ENCODE measurements around the gene MRPL28.
"Not testable (repeated sequence)": the region's sequence is repeated elsewhere in the genome, so short reads cannot be mapped to it uniquely, and the experiment has no call there.

Gene MRPL28

DNA sequence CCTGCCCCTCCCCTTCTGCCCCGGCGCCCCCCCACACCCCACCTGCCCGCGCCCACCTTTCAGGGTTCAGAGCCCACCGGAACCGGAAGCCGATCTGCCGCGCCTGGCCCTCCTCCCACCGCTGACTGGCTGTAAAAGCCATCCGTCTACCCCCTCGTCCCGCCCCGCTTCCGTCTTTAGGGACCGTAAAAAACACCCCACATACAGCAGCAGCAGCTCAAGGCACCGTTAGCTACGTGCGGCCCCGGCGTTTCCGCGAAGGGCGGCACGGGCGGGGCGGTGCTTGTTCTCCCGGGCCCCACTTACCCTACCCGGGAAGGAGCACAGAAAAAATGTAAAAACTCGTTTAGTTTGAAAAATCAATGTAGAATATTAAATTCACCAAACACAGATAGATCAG lies at the start of gene MRPL28:
MRPL28 (minus strand) TSS at position 96 of the 400 bp plus-strand sequence. CDS start 320 bp downstream, outside the sequence.
- peak; percentile 96 for DNase-seq (ENCODE audit: low spot score)

DNA sequence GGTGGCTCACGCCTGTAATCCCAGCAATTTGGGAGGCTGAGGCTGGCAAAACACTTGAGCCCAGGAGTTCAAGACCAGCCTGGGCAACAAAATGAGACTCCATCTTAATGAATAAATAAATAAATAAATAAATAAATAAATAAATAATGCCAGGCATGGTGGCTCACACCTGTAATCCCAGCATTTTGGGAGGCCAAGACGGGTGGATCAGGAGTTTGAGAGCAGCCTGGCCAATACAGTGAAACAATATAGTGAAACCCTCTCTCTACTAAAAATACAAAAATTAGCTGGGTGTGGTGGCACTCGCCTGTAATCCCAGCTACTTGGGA lies 44.8 kb upstream of the MRPL28 start:
- not testable (repeated sequence) for DNase-seq (ENCODE audit: low spot score)

DNA sequence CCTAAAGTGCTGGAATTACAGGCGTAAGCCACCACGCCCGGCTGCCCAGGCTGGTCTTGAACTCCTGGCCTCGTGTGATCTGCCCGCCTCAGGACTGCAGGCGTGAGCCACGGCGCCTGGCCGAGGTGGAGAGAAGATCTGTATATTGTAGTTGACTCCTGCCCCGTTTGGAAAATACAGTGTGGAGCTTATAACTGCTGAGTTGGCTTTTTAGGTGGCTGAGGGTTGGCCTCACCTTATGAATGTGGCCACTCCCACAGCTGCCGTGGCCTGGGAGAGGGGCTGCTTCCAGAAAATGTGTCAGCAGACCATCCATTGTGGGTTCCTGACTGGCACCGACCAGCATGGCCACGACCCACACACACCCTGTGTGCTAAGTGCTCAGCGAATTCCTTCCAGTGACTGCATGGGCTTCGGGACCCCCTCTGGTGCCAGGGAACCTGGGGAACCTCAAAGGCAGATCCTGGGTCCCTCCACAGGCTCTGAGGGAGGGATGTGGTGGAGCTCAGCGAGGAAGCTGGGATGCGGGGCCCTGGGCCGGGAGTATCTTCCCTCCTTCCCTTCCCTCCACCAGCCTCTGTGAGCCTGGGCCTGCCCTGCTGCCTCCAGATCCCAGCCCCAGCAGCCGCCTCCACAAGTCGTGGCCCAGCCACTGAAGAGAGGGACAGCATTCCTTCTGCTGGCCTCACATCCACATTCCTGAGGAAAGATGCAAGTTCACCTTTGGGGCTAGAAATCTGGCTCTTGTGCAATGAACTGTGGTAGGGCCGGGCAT lies 44.2 kb upstream of the MRPL28 start:
- no peak for DNase-seq (ENCODE audit: low spot score)

DNA sequence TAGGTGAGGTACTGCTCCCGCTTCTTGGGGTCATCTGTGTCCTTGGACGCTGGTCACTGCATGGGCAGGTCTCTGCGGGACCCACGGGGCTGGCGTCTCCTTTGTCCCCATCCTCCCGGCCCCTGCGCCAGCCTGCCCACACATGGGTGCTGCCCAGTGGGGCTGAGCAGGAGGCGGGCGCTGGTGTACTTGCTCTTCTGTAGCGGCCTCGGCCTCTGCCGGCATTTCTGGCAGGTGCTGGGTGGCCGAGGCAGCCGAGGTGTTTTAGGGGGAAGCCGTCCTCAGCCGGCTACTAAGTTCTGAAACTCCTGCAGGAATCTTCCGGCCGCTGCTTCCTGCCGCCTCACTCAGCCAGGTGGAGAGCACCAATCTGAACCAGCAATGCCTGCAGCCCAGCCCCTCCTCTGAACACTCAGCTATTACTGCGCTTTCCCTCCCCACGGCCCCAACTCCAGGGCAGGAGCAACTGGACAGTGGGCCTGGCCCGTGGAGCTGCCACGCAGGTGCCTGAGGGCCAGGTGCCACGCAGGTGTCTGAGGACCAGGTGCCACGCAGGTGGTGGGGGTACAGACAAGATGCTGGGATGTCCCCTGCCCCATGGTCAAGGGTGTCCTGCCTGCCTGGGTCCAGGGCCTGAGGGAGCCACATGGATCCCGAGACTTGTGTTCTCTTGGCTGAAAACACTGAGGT lies 41.4 kb upstream of the MRPL28 start:
- no peak for DNase-seq (ENCODE audit: low spot score)

DNA sequence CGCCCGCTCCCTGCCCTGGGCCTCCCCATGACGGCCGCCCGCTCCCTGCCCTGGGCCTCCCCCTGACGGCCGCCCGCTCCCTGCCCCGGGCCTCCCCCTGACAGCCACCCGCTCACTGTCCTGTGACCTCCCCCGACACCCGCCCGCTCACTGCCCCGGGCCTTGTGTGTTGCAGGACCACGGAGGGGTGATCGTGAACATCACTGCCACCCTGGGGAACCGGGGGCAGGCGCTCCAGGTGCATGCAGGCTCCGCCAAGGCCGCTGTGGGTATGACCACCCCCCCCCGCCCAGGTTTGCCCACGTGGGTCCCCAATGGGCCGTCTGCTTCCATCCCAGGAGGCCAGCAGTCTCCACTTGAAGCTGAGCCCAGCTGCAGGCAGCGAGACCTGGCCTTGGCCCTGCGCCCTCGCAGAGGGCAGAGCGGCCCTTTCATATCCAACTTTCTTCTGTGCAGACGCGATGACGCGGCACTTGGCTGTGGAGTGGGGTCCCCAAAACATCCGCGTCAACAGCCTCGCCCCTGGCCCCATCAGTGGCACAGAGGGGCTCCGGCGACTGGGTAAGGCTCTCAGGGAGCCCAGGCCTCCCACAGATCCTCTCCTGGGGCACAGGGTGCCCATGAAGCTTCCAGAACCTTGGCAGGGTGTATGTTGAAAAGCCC lies 40.3 kb upstream of the MRPL28 start:
- DNase-seq (ENCODE audit: low spot score): no peak

DNA sequence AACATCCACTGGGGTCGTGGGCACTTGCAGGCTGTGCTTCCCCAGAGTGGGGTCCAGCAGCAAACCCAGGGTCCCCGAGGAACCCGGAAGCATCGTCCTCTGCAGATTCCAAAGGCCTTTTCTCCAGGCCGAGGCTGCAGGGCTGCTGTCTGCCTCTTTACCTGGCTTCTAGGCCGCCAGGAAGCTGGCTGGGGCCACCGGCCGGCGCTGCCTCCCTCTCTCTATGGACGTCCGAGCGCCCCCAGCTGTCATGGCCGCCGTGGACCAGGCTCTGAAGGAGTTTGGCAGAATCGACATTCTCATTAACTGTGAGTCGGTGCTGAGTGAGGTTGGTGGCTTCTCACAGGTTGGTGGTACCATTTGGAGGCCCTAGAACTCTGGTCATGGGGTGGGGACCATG lies 36.9 kb upstream of the MRPL28 start:
- no peak for DNase-seq (ENCODE audit: low spot score)

DNA sequence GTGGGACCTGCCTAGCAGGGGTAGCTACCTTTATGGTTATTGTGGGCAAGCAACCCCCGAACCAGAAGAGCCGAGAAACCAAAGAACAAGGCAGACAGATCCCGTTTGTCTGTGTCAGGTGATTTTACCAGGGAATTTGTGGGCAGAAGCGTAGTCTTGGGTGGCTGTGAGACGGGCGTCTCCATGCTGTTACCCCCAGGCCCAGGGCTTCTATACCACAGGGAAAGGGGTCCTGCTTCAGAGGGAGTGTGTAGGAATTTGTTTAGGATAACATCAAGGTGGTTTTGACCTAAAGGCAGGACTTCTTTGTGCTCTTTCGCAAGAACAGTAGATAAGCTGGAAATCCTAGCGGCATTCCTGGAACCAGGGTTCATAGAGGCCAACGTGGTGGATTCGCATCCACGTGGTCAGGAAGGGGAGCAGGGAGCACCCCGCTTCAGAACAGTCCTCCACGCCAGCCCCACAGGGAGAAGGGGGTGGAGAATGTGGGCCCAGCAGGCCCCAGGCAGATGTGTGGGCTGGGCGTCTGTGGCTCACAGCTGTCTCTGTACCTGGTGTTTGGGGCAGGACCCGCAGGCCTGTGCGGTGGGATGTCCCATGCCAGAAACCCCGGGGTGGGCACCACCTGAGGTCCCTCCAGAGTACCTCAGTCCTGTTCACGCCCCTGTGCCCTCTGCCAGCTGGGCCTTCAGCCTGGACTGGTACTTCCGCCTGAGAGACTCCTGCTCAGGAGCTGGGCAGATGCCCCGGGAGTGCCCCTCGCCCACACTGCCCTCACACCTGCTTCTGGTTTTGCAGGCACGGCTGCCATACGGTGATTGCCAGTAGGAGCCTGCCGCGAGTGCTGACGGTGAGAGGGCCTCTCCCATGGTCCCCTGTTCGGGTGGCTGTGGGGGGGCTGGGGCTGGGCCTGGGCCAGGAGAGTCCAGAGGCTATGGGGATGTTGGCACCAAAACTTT lies 35.5 kb upstream of the MRPL28 start:
- DNase-seq (ENCODE audit: low spot score): no peak

DNA sequence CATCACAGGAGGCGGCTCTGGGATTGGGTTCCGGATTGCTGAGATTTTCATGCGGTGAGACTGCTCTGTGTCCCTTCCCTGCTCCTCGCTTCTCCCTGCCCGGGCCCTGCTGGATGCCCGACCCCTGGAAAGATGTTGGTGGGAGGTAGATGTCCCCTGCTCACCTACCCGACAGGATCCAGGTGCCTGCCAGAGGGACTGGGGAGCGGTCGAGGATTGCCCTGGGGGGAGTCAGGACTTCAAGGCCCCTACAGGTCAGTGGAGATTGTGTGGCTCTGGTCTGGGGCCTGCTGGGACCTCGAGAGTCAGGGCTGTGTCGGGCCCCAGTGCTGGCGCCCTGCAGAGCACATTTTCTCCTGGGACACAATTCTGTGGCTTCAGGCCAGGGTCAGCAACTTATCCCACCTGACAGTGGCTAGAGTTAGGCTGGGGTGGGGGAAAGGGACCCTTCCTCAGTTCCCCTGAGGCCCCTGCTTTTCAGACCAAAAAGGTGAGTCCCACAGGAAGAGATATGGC lies 34.7 kb upstream of the MRPL28 start:
- DNase-seq (ENCODE audit: low spot score): no peak

DNA sequence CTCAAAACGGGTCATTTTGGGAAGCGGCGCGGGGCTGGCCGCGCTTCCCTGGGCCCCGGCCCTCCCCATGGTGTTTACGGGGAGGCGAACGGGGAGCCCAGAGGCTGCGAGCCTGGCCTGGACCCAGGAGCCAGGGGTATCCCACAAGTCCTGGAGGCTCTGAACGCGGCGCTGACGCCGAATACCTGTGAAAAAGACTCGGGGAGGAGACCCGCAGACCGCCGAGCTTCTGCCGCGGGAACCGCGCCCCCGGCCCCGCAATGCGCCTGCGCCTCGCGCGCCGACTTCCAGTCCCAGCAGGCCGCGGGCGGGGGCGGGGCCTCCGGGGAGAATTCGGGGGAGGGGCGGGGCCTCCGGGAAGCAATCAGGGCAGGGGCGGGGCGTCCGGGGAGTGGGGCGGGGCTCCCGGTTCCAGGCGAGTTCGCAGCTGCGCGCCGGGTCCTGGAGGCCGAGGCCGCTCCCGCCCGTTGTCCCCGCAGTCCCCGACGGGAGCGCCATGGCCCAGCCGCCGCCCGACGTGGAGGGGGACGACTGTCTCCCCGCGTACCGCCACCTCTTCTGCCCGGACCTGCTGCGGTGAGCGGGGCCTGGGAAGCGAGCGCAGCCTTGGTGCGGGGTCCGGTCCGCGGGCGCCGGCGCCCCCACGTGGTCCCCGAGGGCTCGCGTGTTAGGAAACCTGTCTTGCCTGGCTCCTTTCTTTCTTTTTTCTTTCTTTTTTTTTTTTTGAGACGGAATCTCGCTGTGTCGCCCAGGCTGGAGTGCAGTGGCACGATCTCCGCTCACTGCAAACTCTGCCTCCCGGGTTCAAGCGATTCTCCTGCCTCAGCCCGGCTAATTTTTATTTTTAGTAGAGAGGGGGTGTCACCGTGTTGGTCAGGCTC lies 31.4 kb upstream of the MRPL28 start, which contains the start of gene DECR2:
DECR2 (plus strand) TSS at position 418 of the 881 bp plus-strand sequence; CDS start at position 497, 79 bp downstream.
- DNase-seq (ENCODE audit: low spot score): peak; percentile 99

DNA sequence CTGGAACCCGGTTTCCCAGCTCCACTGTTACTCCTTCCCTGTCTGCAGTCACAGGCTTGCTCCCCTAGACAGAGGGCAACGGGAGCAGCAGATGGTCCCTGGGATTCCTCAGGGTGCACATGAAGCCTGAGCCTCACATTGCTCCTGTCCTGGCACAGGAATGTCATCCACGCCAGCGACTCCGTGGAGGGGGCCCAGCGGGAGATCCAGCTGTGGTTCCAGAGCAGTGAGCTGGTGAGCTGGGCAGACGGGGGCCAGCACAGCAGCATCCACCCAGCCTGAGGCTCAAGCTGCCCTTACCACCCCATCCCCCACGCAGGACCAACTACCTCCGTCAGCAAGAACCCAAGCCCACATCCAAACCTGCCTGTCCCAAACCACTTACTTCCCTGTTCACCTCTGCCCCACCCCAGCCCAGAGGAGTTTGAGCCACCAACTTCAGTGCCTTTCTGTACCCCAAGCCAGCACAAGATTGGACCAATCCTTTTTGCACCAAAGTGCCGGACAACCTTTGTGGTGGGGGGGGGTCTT lies 29.8 kb upstream of the MRPL28 start:
- DNase-seq (ENCODE audit: low spot score): no peak

DNA sequence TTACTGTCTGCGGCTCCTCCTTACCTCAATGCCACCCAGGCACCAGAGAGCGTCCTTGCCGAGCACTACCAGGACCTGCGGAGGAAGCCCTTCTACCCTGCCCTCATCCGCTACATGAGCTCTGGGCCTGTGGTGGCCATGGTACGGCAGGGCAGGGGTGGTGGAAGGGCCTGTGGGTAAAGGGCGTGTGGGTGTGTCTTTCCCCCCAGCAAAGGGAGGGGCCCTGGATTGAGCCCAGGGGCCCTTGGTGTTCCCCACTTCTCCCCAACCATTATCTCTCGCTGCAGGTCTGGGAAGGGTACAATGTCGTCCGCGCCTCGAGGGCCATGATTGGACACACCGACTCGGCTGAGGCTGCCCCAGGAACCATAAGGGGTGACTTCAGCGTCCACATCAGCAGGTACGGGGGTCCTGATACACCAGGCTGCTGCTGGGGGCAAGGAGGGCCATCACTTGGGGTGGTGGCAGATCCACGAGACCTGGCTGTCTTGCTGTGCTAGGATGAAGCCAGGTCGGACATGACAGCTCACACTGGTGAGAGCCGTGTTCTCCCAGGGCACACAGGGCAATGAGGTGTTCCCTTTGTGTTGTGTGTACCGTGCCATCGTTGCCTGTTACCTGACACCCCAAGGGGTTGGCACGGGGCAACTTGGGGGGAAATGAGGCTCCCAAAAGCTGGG lies 29.1 kb upstream of the MRPL28 start:
- DNase-seq (ENCODE audit: low spot score): no peak

DNA sequence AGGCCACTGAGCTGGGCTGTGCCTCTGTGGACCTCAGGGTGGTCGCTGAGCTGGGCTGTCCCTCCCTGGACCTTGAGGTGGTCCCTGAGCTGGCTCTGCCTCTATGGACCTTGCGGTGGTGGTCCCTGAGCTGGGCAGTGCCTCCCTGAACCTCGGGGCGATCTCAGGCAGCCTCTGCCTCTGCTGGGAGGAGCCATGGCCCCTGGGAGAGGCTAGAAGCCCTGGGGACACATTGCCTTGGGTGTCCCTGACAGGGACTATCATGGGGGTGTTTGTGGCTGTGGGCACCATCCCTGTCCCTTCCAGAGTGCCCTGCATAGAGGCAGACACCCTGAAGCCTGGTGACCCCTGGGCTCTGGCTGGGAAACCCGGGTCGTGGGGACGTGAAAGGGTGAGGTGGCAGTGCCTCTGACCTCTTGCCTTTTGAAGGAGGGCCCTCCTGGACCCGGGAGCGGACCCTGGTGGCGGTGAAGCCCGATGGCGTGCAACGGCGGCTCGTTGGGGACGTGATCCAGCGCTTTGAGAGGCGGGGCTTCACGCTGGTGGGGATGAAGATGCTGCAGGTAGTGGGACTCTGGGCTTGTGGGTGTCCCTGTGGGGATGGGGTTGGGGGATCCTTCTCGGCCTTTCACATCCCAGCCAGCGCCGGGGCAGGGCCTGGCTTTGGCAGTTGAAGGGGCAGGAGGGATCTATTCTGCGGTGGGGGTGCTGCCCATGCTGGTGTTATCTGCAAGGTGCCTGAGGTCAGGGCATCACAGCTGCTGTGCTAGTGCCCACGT lies 28.4 kb upstream of the MRPL28 start:
- no peak for DNase-seq (ENCODE audit: low spot score)

DNA sequence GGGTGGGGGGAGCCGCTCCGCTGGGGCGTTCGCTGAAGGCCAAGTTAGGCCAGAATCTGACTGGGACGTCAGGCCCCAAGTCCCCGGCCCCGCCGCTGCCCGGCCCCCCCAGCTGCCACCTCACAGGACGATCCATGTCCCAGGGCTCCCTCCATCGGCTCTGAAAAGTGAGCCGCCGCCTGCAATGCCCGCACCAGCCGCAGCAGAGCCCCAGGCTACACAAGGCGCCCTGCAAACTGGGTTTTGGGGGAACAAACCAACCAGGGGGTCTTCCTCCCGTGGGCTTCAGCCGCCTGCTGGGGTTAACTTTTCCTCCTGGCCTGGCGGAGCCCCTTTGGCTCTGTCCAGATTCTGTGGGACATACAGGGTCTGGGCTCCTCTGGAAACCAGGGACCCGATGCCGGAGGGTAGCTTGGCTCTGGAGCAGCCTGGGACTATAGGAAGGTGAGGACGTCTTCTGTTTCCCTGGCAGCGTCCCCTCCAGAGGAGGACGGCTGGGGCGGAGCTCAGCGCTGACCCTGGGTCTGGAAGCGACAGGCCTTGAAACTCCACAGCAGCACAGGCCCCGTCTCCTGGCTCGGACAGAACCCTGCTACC lies 27.5 kb upstream of the MRPL28 start:
- no peak for DNase-seq (ENCODE audit: low spot score)

DNA sequence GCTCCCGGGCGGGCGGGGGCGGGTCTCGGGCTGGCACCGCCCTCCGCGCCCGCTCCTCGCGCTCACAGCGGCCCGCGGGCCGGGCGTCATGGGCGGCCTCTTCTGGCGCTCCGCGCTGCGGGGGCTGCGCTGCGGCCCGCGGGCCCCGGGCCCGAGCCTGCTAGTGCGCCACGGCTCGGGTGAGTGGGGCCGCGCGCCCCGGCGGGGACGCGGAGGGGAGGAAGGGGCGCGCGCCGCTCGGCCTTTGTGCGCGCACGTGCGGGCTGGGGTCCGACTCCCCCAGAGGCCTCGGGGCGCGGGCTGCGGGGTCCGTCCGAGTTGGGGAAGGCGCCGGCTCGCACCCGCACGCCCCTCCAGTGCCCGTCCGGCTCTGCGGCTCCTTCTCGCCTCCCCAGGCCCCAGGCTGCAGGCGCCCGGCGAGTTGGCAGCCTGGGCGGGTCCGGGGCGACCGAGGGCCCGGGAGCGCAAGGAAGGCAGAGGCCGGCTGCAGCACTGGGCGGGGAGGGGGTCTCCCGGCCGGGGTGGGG lies 26.9 kb upstream of the MRPL28 start, which contains the start of gene NME4:
NME4 (plus strand) TSS at position 65 of the 527 bp plus-strand sequence; CDS start at position 89, 24 bp downstream.
- no peak for DNase-seq (ENCODE audit: low spot score)

DNA sequence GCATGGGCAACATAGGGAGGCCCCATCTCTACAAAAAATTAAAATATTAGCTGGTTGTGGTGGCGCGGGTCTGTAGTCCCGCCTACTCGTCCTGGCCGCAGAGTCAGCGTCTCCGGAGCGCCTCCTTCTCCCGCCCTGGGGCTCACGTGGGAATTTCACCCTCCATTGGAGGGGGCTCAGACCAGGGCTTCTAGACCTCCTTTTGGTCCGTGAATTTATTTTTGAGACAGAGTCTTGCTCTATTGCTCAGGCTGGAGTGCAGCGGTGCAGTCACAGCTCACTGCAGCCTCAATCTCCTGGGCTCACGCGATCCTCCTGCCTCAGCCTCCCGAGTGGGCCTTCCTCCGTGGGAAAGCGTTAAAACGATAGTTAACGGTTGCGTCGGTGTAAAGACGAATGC lies 26.3 kb upstream of the MRPL28 start:
- no peak for DNase-seq (ENCODE audit: low spot score)

DNA sequence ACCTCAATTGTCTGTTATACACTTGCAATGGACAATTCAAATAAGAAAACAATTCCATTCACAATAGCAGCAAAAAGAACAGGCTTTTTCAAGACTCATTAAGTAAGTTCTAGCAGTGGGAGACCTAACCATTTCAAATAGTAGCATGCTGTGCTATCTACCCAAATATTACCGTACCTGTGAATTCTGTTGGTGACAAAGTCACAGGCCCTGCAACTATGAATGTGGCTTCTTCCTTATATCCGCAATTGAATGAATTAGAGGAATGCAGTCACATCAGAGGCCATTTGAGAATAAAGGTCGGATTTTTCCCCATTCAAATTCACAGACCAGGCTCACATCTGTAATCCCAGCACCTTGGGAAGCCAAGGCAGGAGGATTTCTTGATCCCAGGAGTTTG lies 25.9 kb upstream of the MRPL28 start:
- no peak for DNase-seq (ENCODE audit: low spot score)

DNA sequence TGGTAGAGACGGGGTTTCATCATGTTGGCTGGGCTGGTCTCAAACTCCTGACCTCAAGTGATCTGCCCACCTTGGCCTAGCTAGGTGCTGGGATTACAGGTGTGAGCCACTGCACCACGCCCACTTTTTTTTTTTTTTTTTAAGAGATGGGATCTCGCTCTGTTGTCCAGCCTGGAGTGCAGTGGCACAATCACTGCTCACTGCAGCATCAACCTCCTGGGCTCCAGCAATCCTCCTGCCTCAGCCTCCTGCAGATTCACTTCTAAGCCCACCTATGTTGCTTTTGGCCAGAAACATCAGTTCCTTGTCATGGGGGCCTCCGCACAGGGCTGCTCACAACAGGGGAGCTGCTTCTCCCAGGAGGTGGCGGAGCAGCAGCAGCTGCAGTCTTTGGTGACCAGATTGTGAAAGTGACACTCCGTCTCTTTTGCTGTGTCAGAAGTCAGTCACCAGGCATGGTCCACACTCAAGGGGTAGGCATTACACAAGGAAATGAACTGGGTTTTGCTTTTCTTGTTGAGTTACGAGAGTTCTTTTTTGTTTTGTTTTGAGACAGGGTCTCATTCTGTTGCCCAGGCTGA lies 22.2 kb upstream of the MRPL28 start:
- no peak for DNase-seq (ENCODE audit: low spot score)

DNA sequence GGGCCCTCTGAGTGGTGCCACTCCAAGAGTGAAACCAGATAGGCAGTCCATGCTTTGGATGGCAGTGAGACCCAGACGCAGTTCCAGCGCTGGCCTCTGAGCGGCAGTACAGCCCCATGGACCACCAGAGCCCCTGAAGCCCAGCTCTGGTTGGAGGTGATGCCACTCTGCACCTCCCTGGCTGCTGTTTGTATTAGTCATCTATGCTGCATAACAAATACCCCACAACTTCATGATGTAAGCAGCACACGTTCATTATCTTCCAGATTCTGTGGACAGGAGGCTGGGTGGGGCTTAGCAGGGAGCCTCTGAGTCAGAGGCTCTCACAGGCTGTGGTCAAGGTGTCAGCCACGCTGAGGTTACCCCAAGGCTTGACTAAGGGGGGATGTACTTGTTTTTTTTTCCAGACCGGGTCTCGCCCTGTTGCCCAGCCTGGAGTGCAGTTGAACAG lies 21.6 kb upstream of the MRPL28 start:
- no peak for DNase-seq (ENCODE audit: low spot score)

Data from left forelimb (tissue), 1 donor.